Smooth muscle cell (in vitro differentiated cells): Measurements from ENCODE around the gene RBM23. TPM values are rescaled to one million over a fixed set of nuclear protein-coding genes. Genes with fewer than 3 reads are reported as not detected.
A peak's percentile ranks its signal among the peaks of the same experiment; 100 is the strongest.

ENCODE experiments used
- DNase-seq: peaks from one replicate; lab custom pipeline; 2025; ENCODE audit not compliant: unreplicated experiment; lab: John Stamatoyannopoulos, UW
- H2AFZ ChIP-seq: fragments of 200-600 bp; sonication (generic); 2 replicates; pipeline ENCODE4 v1.6.0; 2016; ENCODE audit warnings: antibody characterized with exemption, low read depth, mild to moderate bottlenecking
- H3F3A ChIP-seq: fragments of 200-600 bp; sonication (generic); 2 replicates; pipeline ENCODE4 v1.6.0; 2017; ENCODE audit warnings: antibody characterized with exemption, low read depth
- H3K27ac ChIP-seq: fragments of 200-600 bp; sonication (generic); 2 replicates; pipeline ENCODE4 v1.5.1; 2016; ENCODE audit warnings: low read depth, mild to moderate bottlenecking
- H3K27me3 ChIP-seq: fragments of 200-600 bp; sonication (generic); 2 replicates; pipeline ENCODE4 v1.6.1; 2016; ENCODE audit warnings: low read depth, mild to moderate bottlenecking
- H3K36me3 ChIP-seq: fragments of 200-600 bp; sonication (generic); 2 replicates; pipeline ENCODE4 v1.5.1; 2016; ENCODE audit warnings: low read depth
- H3K4me1 ChIP-seq: fragments of 200-600 bp; sonication (generic); 2 replicates; pipeline ENCODE4 v1.5.1; 2016; ENCODE audit warnings: low read depth
- H3K4me2 ChIP-seq: fragments of 200-600 bp; sonication (generic); 2 replicates; pipeline ENCODE4 v1.6.0; 2016; ENCODE audit warnings: mild to moderate bottlenecking
- H3K4me3 ChIP-seq: fragments of 200-600 bp; sonication (generic); 2 replicates; pipeline ENCODE4 v1.5.1; 2016; ENCODE audit warnings: mild to moderate bottlenecking
- H3K79me2 ChIP-seq: fragments of 200-600 bp; sonication (generic); 2 replicates; pipeline ENCODE4 v1.6.0; 2016; ENCODE audit warnings: low read depth, mild to moderate bottlenecking
- H3K9ac ChIP-seq: fragments of 200-600 bp; sonication (generic); 2 replicates; pipeline ENCODE4 v1.6.0; 2016; ENCODE audit warnings: low read depth
- H3K9me3 ChIP-seq: fragments of 200-600 bp; sonication (generic); replicated peaks from 2 replicates; pipeline ENCODE4 v1.5.1; 2016; ENCODE audit warnings: low read depth
- H4K20me1 ChIP-seq: fragments of 200-600 bp; sonication (generic); 2 replicates; pipeline ENCODE4 v1.6.0; 2016; ENCODE audit warnings: low read depth
- CTCF ChIP-seq: fragments of 200-600 bp; sonication (generic); IDR thresholded peaks from 2 replicates; pipeline ENCODE4 v1.5.1; 2017; ENCODE audit warnings: borderline replicate concordance, mild to moderate bottlenecking, antibody characterized with exemption; ENCODE audit not compliant: insufficient read depth, poor library complexity, severe bottlenecking
- WGBS: methylation state at CpG from one replicate; pipeline ENCODE4 v1.1.7; 2016; ENCODE audit warnings: low lambda C conversion rate; 5-methylcytosine and 5-hydroxymethylcytosine counted together
- polyA plus RNA-seq: library from polyadenylated mRNA; unstranded; fragments of >200 nt; fragmentation: Nextera tagmentation; extraction: Ambion mirVana; gene quantifications from 2 replicates; pipeline ENCODE4 v1.2.1, GENCODE V29; 2016
- small RNA-seq: library from RNA; depleted of rRNA; stranded (forward); fragments of <200 nt; gene quantifications from one replicate; pipeline ENCODE3, GENCODE V24; 2014
- total RNA-seq: library from RNA; depleted of rRNA; stranded (reverse); fragments of >200 nt; gene quantifications from 2 replicates; pipeline ENCODE4 v1.2.3, GENCODE V29; 2014

Gene RBM23
- total and polyA plus RNA-seq, 2 experiments from 2014 or later: 59.3 to 112 TPM

GRCh38 chr14:22845821-22846625, 72.9 kb downstream of the RBM23 start:
- H3K79me2 ChIP-seq: peaks cover 37% of the 10 kb centered on the region
- H3K27me3 ChIP-seq: no peaks in the 10 kb centered on the region
- H4K20me1 ChIP-seq: peaks cover 40% of the 10 kb centered on the region
- H3K36me3 ChIP-seq: no peaks in the 10 kb centered on the region
- H3K9ac ChIP-seq: peak overlapping the region; percentile 80
- peaks cover 60% of the 10 kb centered on the region for H3F3A ChIP-seq
- H3K4me3 ChIP-seq: no peak overlapping the region
- peak overlapping the region; percentile 46 for H3K4me2 ChIP-seq
- no peaks in the 10 kb centered on the region for H3K9me3 ChIP-seq
- DNase-seq: no peak
- 94% methylated on average over 18 of the region's 26 CpGs for WGBS
- peak overlapping the region; percentile 100 for H3K27ac ChIP-seq
- no peak overlapping the region for H2AFZ ChIP-seq
- peaks cover 21% of the 10 kb centered on the region for H3K4me1 ChIP-seq
- no peak for TF ChIP-seq CTCF

GRCh38 chr14:22845103-22845394, 73.9 kb downstream of the RBM23 start:
- peaks cover 46% of the 10 kb centered on the region for H3K79me2 ChIP-seq
- whole genome bisulfite sequencing: 95% methylated on average over 9 of the region's 9 CpGs
- H3K27me3 ChIP-seq: no peaks in the 10 kb centered on the region
- TF ChIP-seq CTCF: no peak
- peaks cover 58% of the 10 kb centered on the region for H3F3A ChIP-seq
- H3K4me1 ChIP-seq: peaks cover 21% of the 10 kb centered on the region
- no peaks in the 10 kb centered on the region for H3K36me3 ChIP-seq
- H3K9ac ChIP-seq: no peak overlapping the region
- H3K27ac ChIP-seq: peak overlapping the region; percentile 100
- H3K9me3 ChIP-seq: no peaks in the 10 kb centered on the region
- no peak overlapping the region for H3K4me3 ChIP-seq
- no peak overlapping the region for H2AFZ ChIP-seq
- DNase-seq: no peak
- H3K4me2 ChIP-seq: no peak overlapping the region
- peaks cover 49% of the 10 kb centered on the region for H4K20me1 ChIP-seq

GRCh38 chr14:22844221-22845102, 74.5 kb downstream of the RBM23 start:
- 96% methylated on average over 19 of the region's 22 CpGs for WGBS
- Histone ChIP-seq H3K4me1 (peaks cover 20% of the 10 kb centered on the region), H3F3A (peaks cover 54% of the 10 kb centered on the region), H3K4me2 (no peak overlapping the region), H3K9ac (no peak overlapping the region), H3K36me3 (no peaks in the 10 kb centered on the region), H3K79me2 (peaks cover 52% of the 10 kb centered on the region), H3K4me3 (no peak overlapping the region), H3K27ac (peak overlapping the region; percentile 100), H2AFZ (no peak overlapping the region), H3K9me3 (no peaks in the 10 kb centered on the region), H3K27me3 (no peaks in the 10 kb centered on the region), H4K20me1 (peaks cover 54% of the 10 kb centered on the region)
- TF ChIP-seq CTCF: no peak
- no peak for DNase-seq

Small RNA genes lying within 50 kb of the gene (small RNA-seq; reads per million reads assigned to genes)
- gene RF00019: not detected

Other genes with a start within 250 kb of the RBM23 start
- gene OXA1L, start 152.5 kb downstream of the RBM23 start, total RNA-seq: 88.8 and 93.8 TPM in 2 replicates
- gene OXA1L, start 152.5 kb downstream of the RBM23 start, polyA plus RNA-seq: 55.9 and 69.3 TPM in 2 replicates
- gene SLC7A7, start 103.7 kb downstream of the RBM23 start, total RNA-seq: 10.3 and 18.5 TPM in 2 replicates
- 10.0 and 14.1 TPM in 2 replicates for gene SLC7A7, start 103.7 kb downstream of the RBM23 start, polyA plus RNA-seq
- 85.8 and 220 TPM in 2 replicates for gene MRPL52, start 89.3 kb downstream of the RBM23 start, total RNA-seq
- 274 and 296 TPM in 2 replicates for gene MRPL52, start 89.3 kb downstream of the RBM23 start, polyA plus RNA-seq
- 444 and 491 TPM in 2 replicates for gene MMP14, start 82.6 kb downstream of the RBM23 start, total RNA-seq
- 52.3 and 58.1 TPM in 2 replicates for gene MMP14, start 82.6 kb downstream of the RBM23 start, polyA plus RNA-seq
- 32.4 and 38.8 TPM in 2 replicates for gene LRP10, start 47.4 kb downstream of the RBM23 start, total RNA-seq
- 81.2 and 87.1 TPM in 2 replicates for gene LRP10, start 47.4 kb downstream of the RBM23 start, polyA plus RNA-seq
- gene REM2, start 35.9 kb downstream of the RBM23 start, total RNA-seq: 0.22 and 2.6 TPM in 2 replicates
- gene REM2, start 35.9 kb downstream of the RBM23 start, polyA plus RNA-seq: 1.6 and 5.9 TPM in 2 replicates
- 50.3 and 81.2 TPM in 2 replicates for gene PRMT5, start 10.2 kb upstream of the RBM23 start, total RNA-seq
- gene PRMT5, start 10.2 kb upstream of the RBM23 start, polyA plus RNA-seq: 80.0 and 82.1 TPM in 2 replicates
- 15.6 and 30.2 TPM in 2 replicates for gene HAUS4, start 37.9 kb upstream of the RBM23 start, total RNA-seq
- gene HAUS4, start 37.9 kb upstream of the RBM23 start, polyA plus RNA-seq: 15.6 and 19.1 TPM in 2 replicates
- 20.7 and 21.2 TPM in 2 replicates for gene AJUBA, start 63.4 kb upstream of the RBM23 start, total RNA-seq
- 19.8 and 23.8 TPM in 2 replicates for gene AJUBA, start 63.4 kb upstream of the RBM23 start, polyA plus RNA-seq
- 10.2 and 11.9 TPM in 2 replicates for gene C14orf93, start 91.0 kb upstream of the RBM23 start, total RNA-seq
- 6.7 and 8.4 TPM in 2 replicates for gene C14orf93, start 91.0 kb upstream of the RBM23 start, polyA plus RNA-seq
- 161 and 183 TPM in 2 replicates for gene PSMB5, start 115.8 kb upstream of the RBM23 start, total RNA-seq
- 372 and 374 TPM in 2 replicates for gene PSMB5, start 115.8 kb upstream of the RBM23 start, polyA plus RNA-seq
- gene PSMB11, start 123.1 kb upstream of the RBM23 start, total RNA-seq: not detected in 2 replicates
- not detected in 2 replicates for gene PSMB11, start 123.1 kb upstream of the RBM23 start, polyA plus RNA-seq
- 3.6 and 5.5 TPM in 2 replicates for gene CDH24, start 138.4 kb upstream of the RBM23 start, total RNA-seq
- gene CDH24, start 138.4 kb upstream of the RBM23 start, polyA plus RNA-seq: 6.9 and 8.0 TPM in 2 replicates
- gene ACIN1, start 176.0 kb upstream of the RBM23 start, total RNA-seq: 64.5 and 69.0 TPM in 2 replicates
- gene ACIN1, start 176.0 kb upstream of the RBM23 start, polyA plus RNA-seq: 33.7 and 39.3 TPM in 2 replicates
- gene C14orf119, start 176.4 kb upstream of the RBM23 start, total RNA-seq: 54.1 and 57.2 TPM in 2 replicates
- 119 and 130 TPM in 2 replicates for gene C14orf119, start 176.4 kb upstream of the RBM23 start, polyA plus RNA-seq
- gene CIROP, start 185.8 kb upstream of the RBM23 start, total RNA-seq: not detected in 2 replicates
- not detected in 2 replicates for gene CIROP, start 185.8 kb upstream of the RBM23 start, polyA plus RNA-seq
- gene CEBPE, start 200.1 kb upstream of the RBM23 start, total RNA-seq: not detected in 2 replicates
- gene CEBPE, start 200.1 kb upstream of the RBM23 start, polyA plus RNA-seq: not detected in 2 replicates